Body of pancreas (tissue), 4 donors: ENCODE measurements around the gene MAPK1IP1L. TPM values are rescaled to one million over a fixed set of nuclear protein-coding genes. Genes with fewer than 3 reads are reported as not detected.

Experiments
- ATAC-seq: fragments of 150-250 bp; one replicate; pipeline ENCODE4 v1.9.1; 2016
- DNase-seq, 4 donors: peaks; one replicate each; pipeline ENCODE4 v3.0.0-alpha.2; 2019
- H3K27ac ChIP-seq, 4 donors: fragments of 200-600 bp; sonication (generic); 1 replicate in 3 of 4; 2 replicates in 1 of 4; pipeline versions ENCODE4 v1.5.1 to v1.6.1; 2016 to 2019; ENCODE audit warnings: mild to moderate bottlenecking in 1 of 4, mixed read lengths in 1 of 4, moderate library complexity in 1 of 4
- H3K27me3 ChIP-seq, 2 donors: fragments of 200-600 bp; sonication (generic); one replicate each; pipeline ENCODE4 v1.6.0; 2016; ENCODE audit warnings: mild to moderate bottlenecking in 1 of 2
- H3K36me3 ChIP-seq, 2 donors: fragments of 200-600 bp; sonication (generic); replicated peaks in 1 of 2; 2 replicates each; pipeline ENCODE4 v1.5.1; 2016; ENCODE audit warnings: low read depth in 2 of 2; ENCODE audit not compliant: insufficient read depth in 1 of 2
- H3K4me1 ChIP-seq: fragments of 200-600 bp; sonication (generic); one replicate; pipeline ENCODE4 v1.6.0; 2016
- H3K4me3 ChIP-seq, 2 donors: fragments of 200-600 bp; sonication (generic); 1 replicate in 1 of 2; 2 replicates in 1 of 2; pipeline ENCODE4 v1.5.1; 2016 to 2019
- H3K9me3 ChIP-seq, 3 donors: fragments of 200-600 bp; sonication (generic); 1 replicate in 2 of 3; 2 replicates in 1 of 3; pipeline ENCODE4 v1.5.1; 2016
- CTCF ChIP-seq, 7 experiments: fragments of 450-650 bp in 4 of 7; fragments of 200-600 bp in 3 of 7; sonication (generic) in 3 of 7; IDR thresholded peaks; one replicate each; pipeline ENCODE4 v1.5.1; 2016 to 2019; ENCODE audit warnings: antibody characterized with exemption in 7 of 7
- POLR2A ChIP-seq, 3 donors: fragments of 450-650 bp; IDR thresholded peaks; one replicate each; pipeline ENCODE4 v1.6.1; 2016; ENCODE audit warnings: antibody characterized with exemption in 3 of 3, mild to moderate bottlenecking in 2 of 3
- WGBS, 2 donors: methylation state at CpG; one replicate each; pipeline ENCODE4 v1.1.5; 2017; 5-methylcytosine and 5-hydroxymethylcytosine counted together
- intact Hi-C: fragments of 100-400 bp; cut with DNase I; formaldehyde crosslinking; loops from one replicate; pipeline ENCODE4 v1.15.1; 2023
- total RNA-seq, 2 donors: library from RNA; depleted of rRNA; stranded (reverse); fragments of >200 nt; gene quantifications; one replicate each; pipeline ENCODE4 v1.1.0, GENCODE V29; 2016

MAPK1IP1L gene
- total RNA-seq, 2 donors from 2014 or later = 7.9 to 13.2 TPM

- no peaks in the 10 kb centered on the region for H3K27me3 ChIP-seq
- H3K27ac ChIP-seq = peak overlapping the region in 2 of 4 donors; percentile 99 to 100
- no peaks in the 10 kb centered on the region for H3K9me3 ChIP-seq
- DNase-seq (no peak), ATAC-seq (no peak)
- no peaks in the 10 kb centered on the region for H3K36me3 ChIP-seq
- H3K4me3 ChIP-seq = no peak overlapping the region
- intact Hi-C loops = no loop called here
- no peak for TF ChIP-seq POLR2A (IDR thresholded peaks at IDR 0.05)
- no peak for TF ChIP-seq CTCF (IDR thresholded peaks at IDR 0.05)
- H3K4me1 ChIP-seq = peaks cover 26% of the 10 kb centered on the region
- WGBS, 2 donors = 46 to 49% methylated on average over 6 of the region's 6 CpGs
These were observed 1.6 kb downstream of the MAPK1IP1L start for GRCh38 chr14:55053018-55053417.

GRCh38 chr14:55053500-55053899 is 2.1 kb downstream of the MAPK1IP1L start:
- no peak for TF ChIP-seq CTCF (IDR thresholded peaks at IDR 0.05)
- ATAC-seq (no peak), DNase-seq (no peak)
- no peak overlapping the region for H3K27ac ChIP-seq
- H3K4me1 ChIP-seq = peaks cover 26% of the 10 kb centered on the region
- 86 to 88% methylated on average over 7 of the region's 7 CpGs for WGBS, 2 donors
- no peaks in the 10 kb centered on the region for H3K36me3 ChIP-seq
- H3K4me3 ChIP-seq = no peak overlapping the region
- H3K27me3 ChIP-seq = no peaks in the 10 kb centered on the region
- intact Hi-C loops = no loop called here
- H3K9me3 ChIP-seq = no peaks in the 10 kb centered on the region

DNA sequence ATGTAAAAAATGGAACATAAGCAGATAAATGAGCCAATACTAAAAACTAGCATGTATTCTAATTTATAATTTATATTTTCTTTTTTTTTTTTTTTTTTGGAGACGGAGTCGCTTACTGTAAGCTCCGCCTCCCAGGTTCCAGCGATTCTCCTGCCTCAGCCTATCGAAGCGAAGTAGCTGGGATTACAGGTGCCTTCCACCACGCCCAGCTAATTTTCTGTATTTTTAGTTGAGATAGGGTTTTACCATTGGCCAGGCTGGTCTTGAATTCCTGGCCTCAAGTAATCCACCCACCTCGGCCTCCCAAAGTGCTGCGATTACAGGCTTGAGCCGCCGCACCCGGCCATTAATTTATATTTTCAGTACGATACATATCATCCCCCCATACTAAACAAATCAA is 2.7 kb downstream of the MAPK1IP1L start:
- Histone ChIP-seq H3K4me3 (no peak overlapping the region), H3K9me3 (no peaks in the 10 kb centered on the region), H3K4me1 (peaks cover 26% of the 10 kb centered on the region), H3K27ac (no peak overlapping the region), H3K36me3 (no peaks in the 10 kb centered on the region), H3K27me3 (no peaks in the 10 kb centered on the region)
- no peak for DNase-seq
- intact Hi-C loops = no loop called here
- ATAC-seq = no peak
- WGBS, 2 donors = 97 to 98% methylated on average over 13 of the region's 13 CpGs
- no peak for TF ChIP-seq POLR2A (IDR thresholded peaks at IDR 0.05)
- no peak for TF ChIP-seq CTCF (IDR thresholded peaks at IDR 0.05)

DNA sequence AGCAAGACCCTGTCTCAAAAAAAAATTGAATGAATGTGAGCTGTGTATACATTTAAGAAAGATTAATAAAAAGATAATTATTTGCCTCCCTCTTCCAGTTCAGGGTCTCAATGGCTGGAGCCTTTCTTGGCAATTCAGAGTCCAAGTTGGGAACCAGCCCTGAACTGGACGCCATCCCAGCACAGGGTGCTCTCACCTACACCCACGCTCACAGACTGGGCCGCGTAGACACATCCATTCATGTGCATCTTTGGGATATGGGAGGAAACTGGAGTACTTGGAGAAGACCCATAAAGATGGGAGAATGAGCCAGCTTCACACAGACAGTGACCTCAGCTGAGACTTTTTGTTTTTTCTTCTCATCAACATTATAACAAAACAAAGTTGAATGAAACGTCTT is 6.5 kb downstream of the MAPK1IP1L start:
- intact Hi-C loops = no loop called here
- TF ChIP-seq POLR2A (IDR thresholded peaks at IDR 0.05) (no peak), CTCF (IDR thresholded peaks at IDR 0.05) (no peak)
- no peaks in the 10 kb centered on the region for H3K9me3 ChIP-seq
- H3K27ac ChIP-seq = no peak overlapping the region
- no peaks in the 10 kb centered on the region for H3K27me3 ChIP-seq
- WGBS, 2 donors = 94 to 97% methylated on average over 5 of the region's 5 CpGs
- ATAC-seq (no peak), DNase-seq (no peak)
- H3K36me3 ChIP-seq = no peaks in the 10 kb centered on the region
- H3K4me3 ChIP-seq = no peak overlapping the region
- peaks cover 14% of the 10 kb centered on the region for H3K4me1 ChIP-seq

DNA sequence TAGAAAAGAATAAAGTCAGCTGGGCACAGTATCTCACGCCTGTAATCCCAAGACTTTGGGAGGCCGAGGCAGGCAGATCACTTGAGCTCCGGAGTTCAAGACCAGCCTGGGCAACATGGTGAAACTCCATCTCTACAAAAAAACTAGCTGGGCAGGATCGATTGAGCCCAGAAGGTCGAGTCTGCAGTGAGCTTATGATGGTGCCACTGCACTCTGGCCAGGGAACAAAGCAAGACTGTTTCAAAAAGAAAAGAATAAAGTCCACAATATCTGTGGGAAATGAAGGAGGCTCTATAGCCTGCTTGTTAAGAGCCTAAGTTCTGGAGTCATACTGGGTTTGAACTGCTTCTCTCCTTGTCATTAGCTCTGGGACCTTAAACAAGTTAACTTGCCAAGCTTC is 7.9 kb downstream of the MAPK1IP1L start:
- no peaks in the 10 kb centered on the region for H3K9me3 ChIP-seq
- H3K27me3 ChIP-seq = no peaks in the 10 kb centered on the region
- intact Hi-C loops = no loop called here
- TF ChIP-seq CTCF (IDR thresholded peaks at IDR 0.05) (no peak), POLR2A (IDR thresholded peaks at IDR 0.05) (no peak)
- ATAC-seq (no peak), DNase-seq (no peak)
- H3K4me1 ChIP-seq = peaks cover 5% of the 10 kb centered on the region
- 86 to 95% methylated on average over 5 of the region's 5 CpGs for WGBS, 2 donors
- no peak overlapping the region for H3K4me3 ChIP-seq
- H3K36me3 ChIP-seq = peaks cover 0 to 2% of the 10 kb centered on the region in 2 donors
- H3K27ac ChIP-seq = no peak overlapping the region
